Colonic mucosa (tissue), 4 donors: ENCODE data around the gene ZC3H6. TPM values are rescaled to one million over a fixed set of nuclear protein-coding genes. Genes with fewer than 3 reads are reported as not detected.
A peak's percentile ranks its signal among the peaks of the same experiment; 100 is the strongest.

Experiments used
- DNase-seq: peaks from one replicate; pipeline ENCODE4 v3.0.0-alpha.2; 2020
- H3K27ac ChIP-seq: fragments of 200-600 bp; one replicate; pipeline ENCODE4 v1.8.0; 2021
- H3K27me3 ChIP-seq: fragments of 200-600 bp; one replicate; pipeline ENCODE4 v1.8.0; 2021
- H3K36me3 ChIP-seq: fragments of 200-600 bp; one replicate; pipeline ENCODE4 v1.8.0; 2021
- H3K4me1 ChIP-seq: fragments of 200-600 bp; one replicate; pipeline ENCODE4 v1.8.0; 2021; ENCODE audit warnings: mild to moderate bottlenecking
- H3K4me3 ChIP-seq: fragments of 200-600 bp; one replicate; pipeline ENCODE4 v1.8.0; 2021
- H3K9ac ChIP-seq, 2 donors: one replicate each; pipeline ENCODE4 v1.7.0; 2013; ENCODE audit warnings: control low read depth in 2 of 2, low read depth in 2 of 2, low read length in 2 of 2
- H3K9me3 ChIP-seq: fragments of 200-600 bp; one replicate; pipeline ENCODE4 v1.8.0; 2021
- intact Hi-C: fragments of 100-400 bp; cut with DNase I; formaldehyde crosslinking; loops from one replicate; pipeline ENCODE4 v1.14.1; 2022
- total RNA-seq, 2 donors: library from RNA; stranded (reverse); fragmentation: NEBNext Ultra II Directional in 1 of 2; extraction: Animal tissue kit (Norgen Biotek cat#: 25700) in 1 of 2; gene quantifications; one replicate each; pipeline ENCODE4 v1.2.1, GENCODE V29; 2021
- TF ChIP-seq, protein P1 (sequence below): fragments of 200-600 bp; IDR thresholded peaks from one replicate; pipeline ENCODE4 v1.8.0; 2022; ENCODE audit warnings: antibody characterized with exemption, mild to moderate bottlenecking
- donor health status: healthy.
- donor health status: DM: no; HTN: no; CAD: no.
- donor health status: DM: no; HTN: no; CAD: no.

Gene ZC3H6, protein sequence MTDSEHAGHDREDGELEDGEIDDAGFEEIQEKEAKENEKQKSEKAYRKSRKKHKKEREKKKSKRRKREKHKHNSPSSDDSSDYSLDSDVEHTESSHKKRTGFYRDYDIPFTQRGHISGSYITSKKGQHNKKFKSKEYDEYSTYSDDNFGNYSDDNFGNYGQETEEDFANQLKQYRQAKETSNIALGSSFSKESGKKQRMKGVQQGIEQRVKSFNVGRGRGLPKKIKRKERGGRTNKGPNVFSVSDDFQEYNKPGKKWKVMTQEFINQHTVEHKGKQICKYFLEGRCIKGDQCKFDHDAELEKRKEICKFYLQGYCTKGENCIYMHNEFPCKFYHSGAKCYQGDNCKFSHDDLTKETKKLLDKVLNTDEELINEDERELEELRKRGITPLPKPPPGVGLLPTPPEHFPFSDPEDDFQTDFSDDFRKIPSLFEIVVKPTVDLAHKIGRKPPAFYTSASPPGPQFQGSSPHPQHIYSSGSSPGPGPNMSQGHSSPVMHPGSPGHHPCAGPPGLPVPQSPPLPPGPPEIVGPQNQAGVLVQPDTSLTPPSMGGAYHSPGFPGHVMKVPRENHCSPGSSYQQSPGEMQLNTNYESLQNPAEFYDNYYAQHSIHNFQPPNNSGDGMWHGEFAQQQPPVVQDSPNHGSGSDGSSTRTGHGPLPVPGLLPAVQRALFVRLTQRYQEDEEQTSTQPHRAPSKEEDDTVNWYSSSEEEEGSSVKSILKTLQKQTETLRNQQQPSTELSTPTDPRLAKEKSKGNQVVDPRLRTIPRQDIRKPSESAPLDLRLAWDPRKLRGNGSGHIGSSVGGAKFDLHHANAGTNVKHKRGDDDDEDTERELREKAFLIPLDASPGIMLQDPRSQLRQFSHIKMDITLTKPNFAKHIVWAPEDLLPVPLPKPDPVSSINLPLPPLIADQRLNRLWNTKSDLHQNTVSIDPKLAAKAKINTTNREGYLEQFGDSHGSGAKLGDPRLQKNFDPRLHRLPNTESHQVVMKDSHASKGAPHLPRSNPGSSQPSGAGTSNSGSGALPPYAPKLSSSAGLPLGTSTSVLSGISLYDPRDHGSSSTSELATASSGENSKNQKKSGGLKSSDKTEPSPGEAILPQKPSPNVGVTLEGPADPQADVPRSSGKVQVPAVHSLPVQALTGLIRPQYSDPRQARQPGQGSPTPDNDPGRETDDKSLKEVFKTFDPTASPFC
- 10 to 100 TPM in 1 of 2 donors, 1 to 10 TPM in 1; 3.6 to 13.1 TPM for total RNA-seq

DNA sequence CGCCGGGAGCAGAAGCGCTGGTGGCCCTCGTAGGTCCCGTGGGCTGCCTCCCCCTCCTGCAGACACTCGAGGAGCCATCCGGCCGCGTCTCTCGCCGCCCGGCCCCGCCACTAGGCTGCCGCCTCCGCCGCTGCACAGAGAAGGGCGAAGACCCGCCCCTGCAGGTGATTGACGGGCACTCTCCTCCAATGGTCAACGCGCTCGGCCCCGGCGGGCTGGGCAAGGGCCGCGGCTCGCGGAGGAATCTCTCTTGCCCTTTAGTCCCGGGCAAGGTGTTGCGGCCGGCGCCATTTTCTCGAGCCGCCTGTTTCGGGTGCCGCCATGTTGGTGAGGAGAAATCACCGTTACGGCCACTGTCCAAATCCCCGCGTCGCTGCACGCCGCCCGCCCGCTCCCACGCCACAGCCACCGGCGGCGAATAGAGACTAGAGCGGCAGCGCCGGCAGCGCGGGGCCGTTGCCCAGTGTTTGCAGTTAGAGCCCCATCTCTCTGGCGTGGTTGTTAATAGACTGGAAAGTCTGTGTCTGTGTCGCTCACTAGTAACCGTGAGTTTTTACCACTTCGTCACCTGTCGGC lies at the start of gene ZC3H6:
Gene ZC3H6, plus strand, starts transcription at position 287 of the 576 bp plus-strand sequence. CDS start 398 bp downstream, outside the sequence.
- no peaks in the 10 kb centered on the region for H3K9me3 ChIP-seq
- peak within 1 kb of the TSS; percentile 68 for H3K4me3 ChIP-seq
- peak within 1 kb of the TSS; percentile 99 for H3K27ac ChIP-seq
- peak within 1 kb of the TSS; percentile 92 to 99 for H3K9ac ChIP-seq
- TF ChIP-seq, protein P1, sequence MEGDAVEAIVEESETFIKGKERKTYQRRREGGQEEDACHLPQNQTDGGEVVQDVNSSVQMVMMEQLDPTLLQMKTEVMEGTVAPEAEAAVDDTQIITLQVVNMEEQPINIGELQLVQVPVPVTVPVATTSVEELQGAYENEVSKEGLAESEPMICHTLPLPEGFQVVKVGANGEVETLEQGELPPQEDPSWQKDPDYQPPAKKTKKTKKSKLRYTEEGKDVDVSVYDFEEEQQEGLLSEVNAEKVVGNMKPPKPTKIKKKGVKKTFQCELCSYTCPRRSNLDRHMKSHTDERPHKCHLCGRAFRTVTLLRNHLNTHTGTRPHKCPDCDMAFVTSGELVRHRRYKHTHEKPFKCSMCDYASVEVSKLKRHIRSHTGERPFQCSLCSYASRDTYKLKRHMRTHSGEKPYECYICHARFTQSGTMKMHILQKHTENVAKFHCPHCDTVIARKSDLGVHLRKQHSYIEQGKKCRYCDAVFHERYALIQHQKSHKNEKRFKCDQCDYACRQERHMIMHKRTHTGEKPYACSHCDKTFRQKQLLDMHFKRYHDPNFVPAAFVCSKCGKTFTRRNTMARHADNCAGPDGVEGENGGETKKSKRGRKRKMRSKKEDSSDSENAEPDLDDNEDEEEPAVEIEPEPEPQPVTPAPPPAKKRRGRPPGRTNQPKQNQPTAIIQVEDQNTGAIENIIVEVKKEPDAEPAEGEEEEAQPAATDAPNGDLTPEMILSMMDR = no peak
- DNase-seq = peak; percentile 99
- H3K27me3 ChIP-seq = no peaks in the 10 kb centered on the region
- no peaks in the 10 kb centered on the region for H3K4me1 ChIP-seq
- intact Hi-C loops = no loop called here
- H3K36me3 ChIP-seq = no peaks in the 10 kb centered on the region

DNA sequence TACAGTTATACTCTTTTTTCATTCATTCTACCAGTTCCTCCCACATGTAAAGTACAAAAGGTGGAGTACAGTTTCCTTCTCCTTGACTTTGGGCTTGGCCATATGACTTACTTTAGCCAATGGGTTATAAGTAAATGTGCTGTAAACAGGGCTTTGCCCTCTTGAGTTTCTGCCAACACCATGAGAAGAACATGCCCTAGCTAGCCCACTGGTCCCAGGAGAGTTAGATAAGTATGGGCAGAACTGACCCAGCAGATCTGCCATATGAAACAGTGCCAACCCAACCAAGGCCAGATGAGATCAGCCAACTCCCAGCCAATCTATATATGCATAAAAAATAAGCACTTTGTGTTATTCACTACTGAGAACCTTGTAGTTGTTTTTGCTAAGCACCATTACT lies 46.0 kb upstream of the ZC3H6 start:
- DNase-seq = no peak
- H3K36me3 ChIP-seq = no peaks in the 10 kb centered on the region
- intact Hi-C loops = no loop called here
- H3K27ac ChIP-seq = no peak overlapping the region
- H3K9ac ChIP-seq = no peak overlapping the region
- H3K9me3 ChIP-seq = no peaks in the 10 kb centered on the region
- no peaks in the 10 kb centered on the region for H3K27me3 ChIP-seq
- no peak overlapping the region for H3K4me3 ChIP-seq
- TF ChIP-seq, protein P1 = no peak
- H3K4me1 ChIP-seq = no peaks in the 10 kb centered on the region

GRCh38 chr2:112230371-112230770 lies 45.0 kb upstream of the ZC3H6 start:
- TF ChIP-seq, protein P1 = no peak
- Histone ChIP-seq H3K4me1 (no peaks in the 10 kb centered on the region), H3K9ac (no peak overlapping the region), H3K4me3 (no peak overlapping the region), H3K36me3 (no peaks in the 10 kb centered on the region), H3K27me3 (no peaks in the 10 kb centered on the region), H3K9me3 (no peaks in the 10 kb centered on the region), H3K27ac (no peak overlapping the region)
- no peak for DNase-seq
- intact Hi-C loops = no loop called here

DNA sequence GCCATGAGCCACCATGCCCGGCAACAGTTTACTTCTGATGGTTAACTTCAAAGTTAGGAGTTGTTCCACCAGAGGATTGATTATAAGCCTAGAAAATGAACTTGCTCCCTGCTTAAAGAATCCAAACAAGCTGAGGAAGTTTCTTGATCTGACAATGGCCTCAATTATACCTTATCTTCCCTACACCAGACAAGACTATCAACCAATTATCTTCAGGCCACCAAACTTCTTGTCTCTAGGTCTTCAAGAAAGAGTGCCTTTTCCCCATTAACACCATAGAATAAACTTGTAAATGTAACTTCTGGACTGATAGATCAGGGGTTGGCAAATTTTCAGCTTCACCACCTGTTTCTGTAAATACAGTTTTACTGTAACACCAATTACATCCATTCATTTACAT lies 35.5 kb upstream of the ZC3H6 start:
- H3K36me3 ChIP-seq = no peaks in the 10 kb centered on the region
- H3K9ac ChIP-seq = no peak overlapping the region
- no peak overlapping the region for H3K27ac ChIP-seq
- H3K9me3 ChIP-seq = no peaks in the 10 kb centered on the region
- H3K27me3 ChIP-seq = no peaks in the 10 kb centered on the region
- no peaks in the 10 kb centered on the region for H3K4me1 ChIP-seq
- intact Hi-C loops = no loop called here
- H3K4me3 ChIP-seq = no peak overlapping the region
- no peak for DNase-seq
- TF ChIP-seq, protein P1 = no peak

- no peak overlapping the region for H3K27ac ChIP-seq
- H3K9ac ChIP-seq = no peak overlapping the region
- no peaks in the 10 kb centered on the region for H3K27me3 ChIP-seq
- TF ChIP-seq, protein P1 = no peak
- intact Hi-C loops = no loop called here
- H3K9me3 ChIP-seq = no peaks in the 10 kb centered on the region
- no peak overlapping the region for H3K4me3 ChIP-seq
- H3K36me3 ChIP-seq = peaks cover 1% of the 10 kb centered on the region
- no peak for DNase-seq
- no peaks in the 10 kb centered on the region for H3K4me1 ChIP-seq
Observed at GRCh38 chr2:112242384-112242783, 33.0 kb upstream of the ZC3H6 start.
